SK-N-SH (cell line): Measurements from ENCODE around the gene TAS2R50. TPM values are rescaled to one million over a fixed set of nuclear protein-coding genes. Genes with fewer than 3 reads are reported as not detected.

Experiments
- CTCF ChIA-PET: fragments of 300-600, 350-600 bp; formaldehyde crosslinking; extraction: SDS; loops from one replicate; lab custom pipeline; 2021; lab: Yijun Ruan, JAX
- POLR2A ChIA-PET: fragments of 350-600 bp; sonication (Branson Sonifier 250); formaldehyde crosslinking; extraction: SDS; loops from one replicate; lab custom pipeline; 2020; ENCODE audit warnings: antibody characterized with exemption, inconsistent platforms; lab: Yijun Ruan, JAX
- DNase-seq: peaks from one replicate; pipeline ENCODE4 v3.0.0; 2012
- H2AFZ ChIP-seq: fragments of 200-600 bp; sonication (generic); 2 replicates; pipeline ENCODE4 v1.8.1; 2016; ENCODE audit warnings: antibody characterized with exemption, mild to moderate bottlenecking, low read depth
- H3F3A ChIP-seq: fragments of 200-600 bp; sonication (generic); replicated peaks from 2 replicates; pipeline ENCODE3; 2016; ENCODE audit warnings: antibody characterized with exemption, mild to moderate bottlenecking; ENCODE audit not compliant: insufficient read depth
- H3K27ac ChIP-seq, 2 experiments: fragments of 200-500 bp in 1 of 2; fragments of 200-600 bp in 1 of 2; sonication (Bioruptor generic) in 1 of 2; sonication (generic), shearing (Covaris generic) in 1 of 2; 2 replicates each; pipeline versions ENCODE4 v1.5.1 to v1.6.1; 2014 to 2016; ENCODE audit warnings: low read depth in 2 of 2, inconsistent platforms in 1 of 2, low read length in 1 of 2, mild to moderate bottlenecking in 1 of 2, mixed read lengths in 1 of 2
- H3K27me3 ChIP-seq: fragments of 200-600 bp; sonication (generic), shearing (Covaris generic); 2 replicates; pipeline ENCODE4 v1.6.1; 2016; ENCODE audit warnings: mixed run types; ENCODE audit not compliant: insufficient read depth
- H3K36me3 ChIP-seq, 2 experiments: fragments of 200-500 bp in 1 of 2; fragments of 200-600 bp in 1 of 2; sonication (Bioruptor generic) in 1 of 2; sonication (generic) in 1 of 2; replicated peaks in 1 of 2; 2 replicates each; pipeline versions ENCODE3 to v1.5.1; 2014 to 2016; ENCODE audit warnings: low read length in 1 of 2, mild to moderate bottlenecking in 1 of 2; ENCODE audit not compliant: insufficient read depth in 2 of 2, control insufficient read depth in 1 of 2
- H3K4me1 ChIP-seq, 2 experiments: fragments of 200-500 bp in 1 of 2; fragments of 200-600 bp in 1 of 2; sonication (Bioruptor generic) in 1 of 2; sonication (generic), shearing (Covaris generic) in 1 of 2; 2 replicates each; pipeline versions ENCODE4 v1.5.1 to v1.6.1; 2014 to 2016; ENCODE audit warnings: low read depth in 1 of 2, low read length in 1 of 2, mixed run types in 1 of 2; ENCODE audit not compliant: insufficient read depth in 2 of 2, control insufficient read depth in 1 of 2
- H3K4me2 ChIP-seq: fragments of 200-600 bp; sonication (generic), shearing (Covaris generic); 2 replicates; pipeline ENCODE4 v1.6.1; 2017; ENCODE audit warnings: mixed run types
- H3K4me3 ChIP-seq, 2 experiments: fragments of 200-500 bp in 1 of 2; fragments of 200-600 bp in 1 of 2; sonication (Bioruptor generic) in 1 of 2; sonication (generic), shearing (Covaris generic) in 1 of 2; 2 replicates each; pipeline versions ENCODE4 v1.5.1 to v1.8.1; 2014 to 2016; ENCODE audit warnings: low read depth in 2 of 2, inconsistent platforms in 1 of 2, low read length in 1 of 2, mild to moderate bottlenecking in 1 of 2, mixed read lengths in 1 of 2, moderate library complexity in 1 of 2
- H3K79me2 ChIP-seq: fragments of 200-600 bp; sonication (generic); 2 replicates; pipeline ENCODE4 v1.8.1; 2017; ENCODE audit warnings: mild to moderate bottlenecking; ENCODE audit not compliant: insufficient read depth
- H3K9ac ChIP-seq: fragments of 200-600 bp; sonication (generic); 2 replicates; pipeline ENCODE4 v1.6.1; 2017; ENCODE audit warnings: mixed run types
- H3K9me2 ChIP-seq: fragments of 200-600 bp; sonication (generic); 2 replicates; pipeline ENCODE4 v1.6.1; 2017; ENCODE audit warnings: mixed run types
- H3K9me3 ChIP-seq: fragments of 200-600 bp; sonication (generic); 2 replicates; pipeline ENCODE4 v1.6.1; 2017; ENCODE audit warnings: mixed run types, mild to moderate bottlenecking, moderate library complexity
- H4K20me1 ChIP-seq: fragments of 200-600 bp; sonication (generic); 2 replicates; pipeline ENCODE4 v1.6.1; 2017; ENCODE audit warnings: mild to moderate bottlenecking, mixed run types; ENCODE audit not compliant: insufficient read depth
- EZH2phosphoT487 ChIP-seq: fragments of 200-600 bp; sonication (generic); IDR thresholded peaks from 2 replicates; pipeline ENCODE4 v1.6.1; 2017; ENCODE audit warnings: low read depth, mixed run types, mild to moderate bottlenecking, antibody characterized with exemption, moderate library complexity, borderline replicate concordance
- FOSL2 ChIP-seq: IDR thresholded peaks from 2 replicates; pipeline ENCODE4 v1.4.0; 2012; ENCODE audit warnings: low read depth, mild to moderate bottlenecking, moderate library complexity, borderline replicate concordance
- MXI1 ChIP-seq: IDR thresholded peaks from 2 replicates; pipeline ENCODE4 v1.6.1; 2012; ENCODE audit warnings: mild to moderate bottlenecking, low read depth, low read length, improper control_type of control experiment
- TEAD4 ChIP-seq: IDR thresholded peaks from 2 replicates; pipeline ENCODE4 v1.4.0; 2012; ENCODE audit warnings: mild to moderate bottlenecking, borderline replicate concordance; ENCODE audit not compliant: insufficient read depth
- WGBS: methylation state at CpG from one replicate; pipeline ENCODE4 v1.1.6; 2017; ENCODE audit warnings: low lambda C conversion rate; 5-methylcytosine and 5-hydroxymethylcytosine counted together
- polyA plus RNA-seq, 3 experiments: library from polyadenylated mRNA; depleted of rRNA; stranded (reverse); fragments of >200 nt; gene quantifications; 2 replicates each; pipeline ENCODE4 v1.2.3, GENCODE V29; 2012
- TF ChIP-seq, protein P1 (sequence below): IDR thresholded peaks from 2 replicates; pipeline ENCODE4 v1.6.1; 2012; ENCODE audit warnings: mild to moderate bottlenecking, low read depth, low read length, moderate library complexity
- TF ChIP-seq, protein P2 (sequence below): IDR thresholded peaks from 2 replicates; pipeline ENCODE4 v1.4.0; 2012; ENCODE audit warnings: low read depth, borderline replicate concordance
- TF ChIP-seq, protein P3 (sequence below): fragments of 200-600 bp; sonication (generic); IDR thresholded peaks from 2 replicates; pipeline ENCODE4 v1.6.1; 2017; ENCODE audit warnings: antibody characterized with exemption, mild to moderate bottlenecking, moderate library complexity
- TF ChIP-seq, protein P4 (sequence below): IDR thresholded peaks from 2 replicates; pipeline ENCODE4 v1.4.0; 2012; ENCODE audit warnings: low read depth, borderline replicate concordance

TAS2R50 gene
- polyA plus RNA-seq, 1 of the 3 experiments (the other 2 are of a cell fraction): 0.05 TPM

DNA sequence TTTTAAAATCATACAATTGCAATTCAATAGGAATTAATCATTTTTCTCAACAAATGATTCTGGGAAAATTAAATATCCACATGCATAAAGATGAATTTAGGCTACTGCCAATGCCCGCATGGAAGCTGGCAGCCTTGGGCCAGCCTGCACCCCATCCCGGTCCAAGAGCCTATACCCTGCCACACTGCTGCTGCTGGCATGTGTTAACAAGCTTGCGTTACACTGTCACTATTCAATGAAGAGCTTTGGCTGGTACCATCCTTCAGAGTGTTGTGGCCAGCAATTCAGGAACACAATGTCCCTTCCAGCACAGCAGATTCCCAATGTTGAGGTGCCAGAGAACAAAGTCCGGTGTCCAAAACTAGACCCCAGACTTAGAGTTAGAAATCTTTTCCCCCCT, 34.1 kb downstream of the TAS2R50 start:
- Histone ChIP-seq H3K4me2 (no peak overlapping the region), H3K4me1 (no peaks in the 10 kb centered on the region), H3K27ac (no peak overlapping the region), H3K9me3 (no peaks in the 10 kb centered on the region; the same call in 1 of the 2 replicates), H3K4me3 (no peak overlapping the region), H3K36me3 (peaks cover 0 to 2% of the 10 kb centered on the region in 2 experiments), H3K9me2 (no peaks in the 10 kb centered on the region; the same call in 1 of the 2 replicates), H3K27me3 (no peaks in the 10 kb centered on the region), H3K79me2 (peaks cover 31% of the 10 kb centered on the region), H3F3A (no peaks in the 10 kb centered on the region), H4K20me1 (no peaks in the 10 kb centered on the region)
- WGBS: 94% methylated on average over 2 of the region's 4 CpGs
- POLR2A ChIA-PET: no interaction called here
- no peak for DNase-seq
- TF ChIP-seq, protein P1, sequence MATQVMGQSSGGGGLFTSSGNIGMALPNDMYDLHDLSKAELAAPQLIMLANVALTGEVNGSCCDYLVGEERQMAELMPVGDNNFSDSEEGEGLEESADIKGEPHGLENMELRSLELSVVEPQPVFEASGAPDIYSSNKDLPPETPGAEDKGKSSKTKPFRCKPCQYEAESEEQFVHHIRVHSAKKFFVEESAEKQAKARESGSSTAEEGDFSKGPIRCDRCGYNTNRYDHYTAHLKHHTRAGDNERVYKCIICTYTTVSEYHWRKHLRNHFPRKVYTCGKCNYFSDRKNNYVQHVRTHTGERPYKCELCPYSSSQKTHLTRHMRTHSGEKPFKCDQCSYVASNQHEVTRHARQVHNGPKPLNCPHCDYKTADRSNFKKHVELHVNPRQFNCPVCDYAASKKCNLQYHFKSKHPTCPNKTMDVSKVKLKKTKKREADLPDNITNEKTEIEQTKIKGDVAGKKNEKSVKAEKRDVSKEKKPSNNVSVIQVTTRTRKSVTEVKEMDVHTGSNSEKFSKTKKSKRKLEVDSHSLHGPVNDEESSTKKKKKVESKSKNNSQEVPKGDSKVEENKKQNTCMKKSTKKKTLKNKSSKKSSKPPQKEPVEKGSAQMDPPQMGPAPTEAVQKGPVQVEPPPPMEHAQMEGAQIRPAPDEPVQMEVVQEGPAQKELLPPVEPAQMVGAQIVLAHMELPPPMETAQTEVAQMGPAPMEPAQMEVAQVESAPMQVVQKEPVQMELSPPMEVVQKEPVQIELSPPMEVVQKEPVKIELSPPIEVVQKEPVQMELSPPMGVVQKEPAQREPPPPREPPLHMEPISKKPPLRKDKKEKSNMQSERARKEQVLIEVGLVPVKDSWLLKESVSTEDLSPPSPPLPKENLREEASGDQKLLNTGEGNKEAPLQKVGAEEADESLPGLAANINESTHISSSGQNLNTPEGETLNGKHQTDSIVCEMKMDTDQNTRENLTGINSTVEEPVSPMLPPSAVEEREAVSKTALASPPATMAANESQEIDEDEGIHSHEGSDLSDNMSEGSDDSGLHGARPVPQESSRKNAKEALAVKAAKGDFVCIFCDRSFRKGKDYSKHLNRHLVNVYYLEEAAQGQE: no peak
- TF ChIP-seq, protein P2, sequence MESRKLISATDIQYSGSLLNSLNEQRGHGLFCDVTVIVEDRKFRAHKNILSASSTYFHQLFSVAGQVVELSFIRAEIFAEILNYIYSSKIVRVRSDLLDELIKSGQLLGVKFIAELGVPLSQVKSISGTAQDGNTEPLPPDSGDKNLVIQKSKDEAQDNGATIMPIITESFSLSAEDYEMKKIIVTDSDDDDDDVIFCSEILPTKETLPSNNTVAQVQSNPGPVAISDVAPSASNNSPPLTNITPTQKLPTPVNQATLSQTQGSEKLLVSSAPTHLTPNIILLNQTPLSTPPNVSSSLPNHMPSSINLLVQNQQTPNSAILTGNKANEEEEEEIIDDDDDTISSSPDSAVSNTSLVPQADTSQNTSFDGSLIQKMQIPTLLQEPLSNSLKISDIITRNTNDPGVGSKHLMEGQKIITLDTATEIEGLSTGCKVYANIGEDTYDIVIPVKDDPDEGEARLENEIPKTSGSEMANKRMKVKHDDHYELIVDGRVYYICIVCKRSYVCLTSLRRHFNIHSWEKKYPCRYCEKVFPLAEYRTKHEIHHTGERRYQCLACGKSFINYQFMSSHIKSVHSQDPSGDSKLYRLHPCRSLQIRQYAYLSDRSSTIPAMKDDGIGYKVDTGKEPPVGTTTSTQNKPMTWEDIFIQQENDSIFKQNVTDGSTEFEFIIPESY: no peak
- TF ChIP-seq, protein P3, sequence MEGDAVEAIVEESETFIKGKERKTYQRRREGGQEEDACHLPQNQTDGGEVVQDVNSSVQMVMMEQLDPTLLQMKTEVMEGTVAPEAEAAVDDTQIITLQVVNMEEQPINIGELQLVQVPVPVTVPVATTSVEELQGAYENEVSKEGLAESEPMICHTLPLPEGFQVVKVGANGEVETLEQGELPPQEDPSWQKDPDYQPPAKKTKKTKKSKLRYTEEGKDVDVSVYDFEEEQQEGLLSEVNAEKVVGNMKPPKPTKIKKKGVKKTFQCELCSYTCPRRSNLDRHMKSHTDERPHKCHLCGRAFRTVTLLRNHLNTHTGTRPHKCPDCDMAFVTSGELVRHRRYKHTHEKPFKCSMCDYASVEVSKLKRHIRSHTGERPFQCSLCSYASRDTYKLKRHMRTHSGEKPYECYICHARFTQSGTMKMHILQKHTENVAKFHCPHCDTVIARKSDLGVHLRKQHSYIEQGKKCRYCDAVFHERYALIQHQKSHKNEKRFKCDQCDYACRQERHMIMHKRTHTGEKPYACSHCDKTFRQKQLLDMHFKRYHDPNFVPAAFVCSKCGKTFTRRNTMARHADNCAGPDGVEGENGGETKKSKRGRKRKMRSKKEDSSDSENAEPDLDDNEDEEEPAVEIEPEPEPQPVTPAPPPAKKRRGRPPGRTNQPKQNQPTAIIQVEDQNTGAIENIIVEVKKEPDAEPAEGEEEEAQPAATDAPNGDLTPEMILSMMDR: no peak
- TF ChIP-seq FOSL2 (no peak), EZH2phosphoT487 (no peak), MXI1 (no peak), TEAD4 (no peak)
- TF ChIP-seq, protein P4, sequence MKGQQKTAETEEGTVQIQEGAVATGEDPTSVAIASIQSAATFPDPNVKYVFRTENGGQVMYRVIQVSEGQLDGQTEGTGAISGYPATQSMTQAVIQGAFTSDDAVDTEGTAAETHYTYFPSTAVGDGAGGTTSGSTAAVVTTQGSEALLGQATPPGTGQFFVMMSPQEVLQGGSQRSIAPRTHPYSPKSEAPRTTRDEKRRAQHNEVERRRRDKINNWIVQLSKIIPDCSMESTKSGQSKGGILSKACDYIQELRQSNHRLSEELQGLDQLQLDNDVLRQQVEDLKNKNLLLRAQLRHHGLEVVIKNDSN: no peak
- TF ChIP-seq, all 33 proteins: peak for 0
- Histone ChIP-seq H2AFZ (no peak overlapping the region), H3K9ac (no peak overlapping the region)
- CTCF ChIA-PET: interaction anchor here (1.0 kb wide), 1 partner anchor 247 kb away, joined by 3 read pairs; no protein-coding TSS in a partner anchor
